Testis (tissue), 5 donors: ENCODE data around the gene REV3L. TPM values are rescaled to one million over a fixed set of nuclear protein-coding genes. Genes with fewer than 3 reads are reported as not detected.

Source experiments
- DNase-seq: peaks from one replicate; pipeline ENCODE4 v3.0.0-alpha.2; 2019
- H3K27ac ChIP-seq, 2 donors: fragments of 200-600 bp; sonication (generic); one replicate each; pipeline ENCODE4 v1.5.1; 2019
- H3K27me3 ChIP-seq: fragments of 200-600 bp; sonication (generic); one replicate; pipeline ENCODE4 v1.5.1; 2019
- H3K36me3 ChIP-seq: fragments of 200-600 bp; sonication (generic); one replicate; pipeline ENCODE4 v1.5.1; 2017; ENCODE audit warnings: low read depth; ENCODE audit errors: missing control alignments
- H3K4me1 ChIP-seq: fragments of 200-600 bp; sonication (generic); one replicate; pipeline ENCODE4 v1.5.1; 2019
- H3K4me3 ChIP-seq, 2 donors: fragments of 200-600 bp; sonication (generic); one replicate each; pipeline ENCODE4 v1.5.1; 2017 to 2019
- H3K9me3 ChIP-seq: fragments of 200-600 bp; sonication (generic); one replicate; pipeline ENCODE4 v1.5.1; 2017
- CTCF ChIP-seq, 3 experiments: fragments of 450-650 bp in 2 of 3; fragments of 200-600 bp in 1 of 3; sonication (generic) in 1 of 3; IDR thresholded peaks; one replicate each; pipeline ENCODE4 v1.5.1; 2016 to 2019; ENCODE audit warnings: antibody characterized with exemption in 3 of 3, mild to moderate bottlenecking in 2 of 3, moderate library complexity in 1 of 3
- POLR2A ChIP-seq: fragments of 450-650 bp; IDR thresholded peaks from one replicate; pipeline ENCODE4 v1.6.1; 2017; ENCODE audit warnings: antibody characterized with exemption, mild to moderate bottlenecking, moderate library complexity
- WGBS, 2 donors: methylation state at CpG; one replicate each; pipeline ENCODE4 v1.1.5; 2018; 5-methylcytosine and 5-hydroxymethylcytosine counted together
- intact Hi-C: fragments of 100-400 bp; cut with DNase I; formaldehyde crosslinking; loops from one replicate; pipeline ENCODE4 v1.15.1; 2023; ENCODE audit warnings: low total_unique reads
- long read RNA-seq, 2 donors: transcript quantifications; one replicate each; lab custom pipeline, GENCODE V29; 2026
- polyA plus RNA-seq: library from polyadenylated mRNA; stranded (reverse); fragments of 350-450 nt; fragmentation: Illumina TruSeq; extraction: RNeasy Lipid Tissue Mini Kit (QIAGEN cat#74804); gene quantifications from one replicate; pipeline ENCODE4 v1.2.3, GENCODE V29; 2014; ENCODE audit warnings: low read depth, low replicate concordance; ENCODE audit not compliant: insufficient read depth
- total RNA-seq, 2 donors: library from RNA; depleted of rRNA; stranded (reverse); fragments of >200 nt; gene quantifications; one replicate each; pipeline ENCODE4 v1.2.3, GENCODE V29; 2016

REV3L gene, protein sequence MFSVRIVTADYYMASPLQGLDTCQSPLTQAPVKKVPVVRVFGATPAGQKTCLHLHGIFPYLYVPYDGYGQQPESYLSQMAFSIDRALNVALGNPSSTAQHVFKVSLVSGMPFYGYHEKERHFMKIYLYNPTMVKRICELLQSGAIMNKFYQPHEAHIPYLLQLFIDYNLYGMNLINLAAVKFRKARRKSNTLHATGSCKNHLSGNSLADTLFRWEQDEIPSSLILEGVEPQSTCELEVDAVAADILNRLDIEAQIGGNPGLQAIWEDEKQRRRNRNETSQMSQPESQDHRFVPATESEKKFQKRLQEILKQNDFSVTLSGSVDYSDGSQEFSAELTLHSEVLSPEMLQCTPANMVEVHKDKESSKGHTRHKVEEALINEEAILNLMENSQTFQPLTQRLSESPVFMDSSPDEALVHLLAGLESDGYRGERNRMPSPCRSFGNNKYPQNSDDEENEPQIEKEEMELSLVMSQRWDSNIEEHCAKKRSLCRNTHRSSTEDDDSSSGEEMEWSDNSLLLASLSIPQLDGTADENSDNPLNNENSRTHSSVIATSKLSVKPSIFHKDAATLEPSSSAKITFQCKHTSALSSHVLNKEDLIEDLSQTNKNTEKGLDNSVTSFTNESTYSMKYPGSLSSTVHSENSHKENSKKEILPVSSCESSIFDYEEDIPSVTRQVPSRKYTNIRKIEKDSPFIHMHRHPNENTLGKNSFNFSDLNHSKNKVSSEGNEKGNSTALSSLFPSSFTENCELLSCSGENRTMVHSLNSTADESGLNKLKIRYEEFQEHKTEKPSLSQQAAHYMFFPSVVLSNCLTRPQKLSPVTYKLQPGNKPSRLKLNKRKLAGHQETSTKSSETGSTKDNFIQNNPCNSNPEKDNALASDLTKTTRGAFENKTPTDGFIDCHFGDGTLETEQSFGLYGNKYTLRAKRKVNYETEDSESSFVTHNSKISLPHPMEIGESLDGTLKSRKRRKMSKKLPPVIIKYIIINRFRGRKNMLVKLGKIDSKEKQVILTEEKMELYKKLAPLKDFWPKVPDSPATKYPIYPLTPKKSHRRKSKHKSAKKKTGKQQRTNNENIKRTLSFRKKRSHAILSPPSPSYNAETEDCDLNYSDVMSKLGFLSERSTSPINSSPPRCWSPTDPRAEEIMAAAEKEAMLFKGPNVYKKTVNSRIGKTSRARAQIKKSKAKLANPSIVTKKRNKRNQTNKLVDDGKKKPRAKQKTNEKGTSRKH (N-terminal part only)
- total RNA-seq, result 10 to 100 TPM; 48.8 to 56.8 TPM
- 11.1 TPM for polyA plus RNA-seq
- long read RNA-seq, donor 1, result 0 reads
- long read RNA-seq, donor 2, partial matches to known transcripts, result 6 of 6 reads
- long read RNA-seq, donor 2, other reads (novel, unspliced or antisense), result 0 of 6 reads

DNA sequence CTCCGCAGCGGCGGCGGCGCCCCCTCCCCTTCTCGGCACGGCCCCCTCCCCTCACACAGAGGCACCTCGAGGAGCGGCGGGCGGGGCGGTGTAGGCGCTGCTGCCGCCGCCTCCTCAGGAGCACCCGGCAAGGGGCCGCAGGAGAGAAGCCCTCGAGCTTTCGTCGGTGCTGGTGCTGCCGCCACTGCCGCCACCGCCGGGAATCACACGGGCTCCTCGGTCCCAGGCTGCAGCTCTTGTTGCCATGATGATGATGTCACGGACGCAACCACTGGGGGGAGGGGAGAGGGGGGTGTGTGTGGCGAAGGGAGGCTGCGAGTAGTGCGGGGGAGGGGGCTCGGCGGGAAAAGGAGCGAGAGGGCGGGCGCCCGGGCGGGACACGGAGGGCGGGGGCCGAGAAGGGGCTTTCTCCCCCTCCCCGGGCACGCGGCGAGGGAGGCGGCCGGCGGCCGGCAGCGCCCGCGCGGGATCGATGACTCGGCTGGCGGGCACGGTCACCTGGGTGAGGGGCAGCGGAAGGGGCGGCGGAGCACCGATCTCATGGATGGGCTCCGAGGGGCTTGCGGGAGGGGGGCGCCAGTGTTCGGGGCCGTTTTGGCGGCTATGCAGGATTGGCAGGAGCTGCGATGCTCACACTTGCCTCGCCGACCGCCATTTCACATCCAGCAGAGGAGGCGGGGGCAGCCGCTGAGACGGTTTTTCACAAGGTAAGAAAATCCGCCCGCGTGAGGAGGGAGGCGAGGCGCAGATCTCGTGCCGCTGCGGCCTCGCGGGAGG is at the start of gene REV3L:
Gene REV3L, minus strand, starts transcription at position 260 of the 777 bp plus-strand sequence. CDS start 330 bp downstream, outside the sequence.
- peak within 1 kb of the TSS; percentile 91 to 98 for H3K4me3 ChIP-seq
- H3K4me1 ChIP-seq, result peaks cover 13% of the 10 kb centered on the region
- TF ChIP-seq POLR2A (peak; percentile 21), CTCF (IDR thresholded peaks at IDR 0.05) (no peak)
- H3K9me3 ChIP-seq, result no peaks in the 10 kb centered on the region
- WGBS, 2 donors, result 0 to 1% methylated on average over 12 to 61 of the region's 84 CpGs
- H3K27me3 ChIP-seq, result no peaks in the 10 kb centered on the region
- no peaks in the 10 kb centered on the region for H3K36me3 ChIP-seq
- DNase-seq, result peak; percentile 92
- intact Hi-C loops, result loop anchor here (5.0 kb wide), 2 partner anchors 69 to 119 kb away; no protein-coding TSS in a partner anchor
- peak within 1 kb of the TSS; percentile 100 for H3K27ac ChIP-seq

- H3K4me1 ChIP-seq, result no peaks in the 10 kb centered on the region
- no peak for DNase-seq
- no peaks in the 10 kb centered on the region for H3K36me3 ChIP-seq
- TF ChIP-seq POLR2A, result no peak
- TF ChIP-seq CTCF (IDR thresholded peaks at IDR 0.05), result no peak
- 79 to 85% methylated on average over 5 of the region's 5 CpGs for WGBS, 2 donors
- H3K4me3 ChIP-seq, result no peak overlapping the region
- H3K9me3 ChIP-seq, result no peaks in the 10 kb centered on the region
- H3K27ac ChIP-seq, result no peak overlapping the region
- no peaks in the 10 kb centered on the region for H3K27me3 ChIP-seq
- intact Hi-C loops, result no loop called here
Measured at GRCh38 chr6:111531185-111531584, 48.2 kb upstream of the REV3L start.

- TF ChIP-seq CTCF (IDR thresholded peaks at IDR 0.05), result no peak
- TF ChIP-seq POLR2A, result no peak
- DNase-seq, result no peak
- Histone ChIP-seq H3K36me3 (no peaks in the 10 kb centered on the region), H3K4me1 (no peaks in the 10 kb centered on the region), H3K27ac (no peak overlapping the region), H3K27me3 (no peaks in the 10 kb centered on the region), H3K4me3 (no peak overlapping the region), H3K9me3 (no peaks in the 10 kb centered on the region)
- intact Hi-C loops, result no loop called here
- WGBS, 2 donors, result 91 to 95% methylated on average over 8 of the region's 8 CpGs
Measured at GRCh38 chr6:111530667-111531066, 47.6 kb upstream of the REV3L start.

DNA sequence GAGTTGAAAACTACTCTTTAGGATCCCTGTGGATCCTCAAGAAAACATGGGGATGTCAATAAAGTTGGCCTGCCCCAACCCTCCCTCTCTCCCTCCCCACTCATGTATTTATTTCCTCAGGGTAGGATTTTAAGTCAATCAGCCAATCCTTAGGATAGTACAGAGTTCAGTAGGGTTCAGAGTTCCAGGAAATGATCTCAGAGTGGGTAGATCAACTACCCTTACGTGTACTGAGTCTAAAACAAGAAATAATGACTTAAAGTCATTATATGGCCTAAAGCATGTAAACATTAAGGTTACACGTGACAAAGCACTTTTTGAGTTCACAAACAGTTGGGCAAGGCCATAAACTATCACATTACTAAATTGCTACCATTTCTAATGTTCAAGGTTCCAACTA is 47.2 kb upstream of the REV3L start:
- TF ChIP-seq POLR2A (no peak), CTCF (IDR thresholded peaks at IDR 0.05) (no peak)
- Histone ChIP-seq H3K36me3 (no peaks in the 10 kb centered on the region), H3K27me3 (no peaks in the 10 kb centered on the region), H3K9me3 (no peaks in the 10 kb centered on the region), H3K4me1 (no peaks in the 10 kb centered on the region), H3K27ac (no peak overlapping the region), H3K4me3 (no peak overlapping the region)
- WGBS, 2 donors, result 84 to 92% methylated on average over 2 of the region's 2 CpGs
- no peak for DNase-seq
- intact Hi-C loops, result no loop called here
